DND-41 (cell line): ENCODE results near the gene APOLD1.

Source experiments
- ATAC-seq: fragments of 200-7000 bp; cut with Tn5 transposase; 3 replicates; pipeline ENCODE4 v1.9.1; 2021; ENCODE audit warnings: low read depth; ENCODE audit not compliant: insufficient read depth
- DNase-seq: peaks from one replicate; pipeline ENCODE4 v3.0.0-alpha.2; 2020
- H2AFZ ChIP-seq: 2 replicates; pipeline ENCODE4 v1.6.0; 2012; ENCODE audit warnings: low read depth, low read length
- H3K27ac ChIP-seq: 2 replicates; pipeline ENCODE4 v1.5.1; 2012; ENCODE audit warnings: low read length, inconsistent platforms
- H3K27me3 ChIP-seq: fragments of 200-600 bp; sonication (generic); 2 replicates; pipeline ENCODE4 v1.6.0; 2012; ENCODE audit warnings: low read length, mild to moderate bottlenecking, inconsistent platforms; ENCODE audit not compliant: insufficient read depth, poor library complexity
- H3K36me3 ChIP-seq: 2 replicates; pipeline ENCODE4 v1.5.1; 2012; ENCODE audit warnings: low read length, inconsistent platforms; ENCODE audit not compliant: insufficient read depth
- H3K4me1 ChIP-seq: 2 replicates; pipeline ENCODE4 v1.5.1; 2012; ENCODE audit warnings: mild to moderate bottlenecking, low read length; ENCODE audit not compliant: insufficient read depth
- H3K4me2 ChIP-seq: 2 replicates; pipeline ENCODE4 v1.6.0; 2012; ENCODE audit warnings: mild to moderate bottlenecking, moderate library complexity, low read length, inconsistent platforms; ENCODE audit not compliant: insufficient read depth
- H3K4me3 ChIP-seq, 2 experiments: fragments of 200-600 bp in 1 of 2; shearing (Covaris generic) in 1 of 2; 2 replicates each; pipeline ENCODE4 v1.5.1; 2012 to 2016; ENCODE audit warnings: inconsistent platforms in 2 of 2, low read length in 2 of 2, mild to moderate bottlenecking in 2 of 2, low read depth in 1 of 2, moderate library complexity in 1 of 2
- H3K79me2 ChIP-seq: 2 replicates; pipeline ENCODE4 v1.6.0; 2012; ENCODE audit warnings: low read length, inconsistent platforms; ENCODE audit not compliant: insufficient read depth
- H3K9ac ChIP-seq: 2 replicates; pipeline ENCODE4 v1.6.0; 2012; ENCODE audit warnings: low read depth, mild to moderate bottlenecking, inconsistent platforms, low read length, moderate library complexity
- H3K9me3 ChIP-seq: 2 replicates; pipeline ENCODE4 v1.5.1; 2012; ENCODE audit warnings: low read length, moderate library complexity, mild to moderate bottlenecking, inconsistent platforms; ENCODE audit not compliant: insufficient read depth, severe bottlenecking
- H4K20me1 ChIP-seq: 2 replicates; pipeline ENCODE4 v1.6.0; 2012; ENCODE audit warnings: low read length; ENCODE audit not compliant: insufficient read depth
- CTCF ChIP-seq: IDR thresholded peaks from 2 replicates; pipeline ENCODE4 v1.5.1; 2012; ENCODE audit warnings: borderline replicate concordance, low read length, moderate library complexity, mild to moderate bottlenecking; ENCODE audit not compliant: poor library complexity, severe bottlenecking; ENCODE audit errors: extremely low read depth
- EZH2 ChIP-seq: IDR thresholded peaks from 3 replicates; pipeline ENCODE4 v1.6.1; 2012; ENCODE audit warnings: borderline replicate concordance, low read depth, mild to moderate bottlenecking, moderate library complexity, low read length, inconsistent platforms; ENCODE audit not compliant: severe bottlenecking

The APOLD1 gene

GRCh38 chr12:12821975-12822374 is 36.5 kb downstream of the APOLD1 start:
- no peak for TF ChIP-seq CTCF
- no peak for TF ChIP-seq EZH2
- Histone ChIP-seq H3K9me3 (no peaks in the 10 kb centered on the region), H3K4me1 (no peaks in the 10 kb centered on the region), H3K9ac (no peak overlapping the region), H3K79me2 (peaks cover 34% of the 10 kb centered on the region), H3K27me3 (no peaks in the 10 kb centered on the region), H4K20me1 (peaks cover 17% of the 10 kb centered on the region; the same call in 1 of the 2 replicates), H3K4me2 (no peak overlapping the region), H3K27ac (no peak overlapping the region), H3K36me3 (peaks cover 96% of the 10 kb centered on the region), H3K4me3 (no peak overlapping the region), H2AFZ (no peak overlapping the region)
- no peak for ATAC-seq
- no peak for DNase-seq

GRCh38 chr12:12822886-12823285 is 37.4 kb downstream of the APOLD1 start:
- Histone ChIP-seq H3K4me2 (no peak overlapping the region), H3K36me3 (peaks cover 95% of the 10 kb centered on the region), H3K4me3 (no peak overlapping the region), H2AFZ (no peak overlapping the region), H3K4me1 (no peaks in the 10 kb centered on the region), H3K79me2 (peaks cover 25% of the 10 kb centered on the region), H3K9ac (no peak overlapping the region), H3K27me3 (no peaks in the 10 kb centered on the region), H4K20me1 (peaks cover 17% of the 10 kb centered on the region; the same call in 1 of the 2 replicates), H3K27ac (no peak overlapping the region), H3K9me3 (no peaks in the 10 kb centered on the region)
- no peak for TF ChIP-seq CTCF
- TF ChIP-seq EZH2, result no peak
- DNase-seq (no peak), ATAC-seq (no peak)

GRCh38 chr12:12823300-12823699 is 37.8 kb downstream of the APOLD1 start:
- peaks cover 98% of the 10 kb centered on the region for H3K36me3 ChIP-seq
- H3K79me2 ChIP-seq, result peaks cover 23% of the 10 kb centered on the region
- peaks cover 17% of the 10 kb centered on the region; the same call in 1 of the 2 replicates for H4K20me1 ChIP-seq
- no peaks in the 10 kb centered on the region for H3K27me3 ChIP-seq
- H3K4me3 ChIP-seq, result no peak overlapping the region
- no peak overlapping the region for H3K4me2 ChIP-seq
- H3K4me1 ChIP-seq, result no peaks in the 10 kb centered on the region
- no peak for DNase-seq
- no peak overlapping the region for H3K9ac ChIP-seq
- no peaks in the 10 kb centered on the region for H3K9me3 ChIP-seq
- no peak for ATAC-seq
- TF ChIP-seq EZH2 (no peak), CTCF (no peak)
- H2AFZ ChIP-seq, result no peak overlapping the region
- H3K27ac ChIP-seq, result no peak overlapping the region

GRCh38 chr12:12823811-12824210 is 38.4 kb downstream of the APOLD1 start:
- no peak for DNase-seq
- peaks cover 98% of the 10 kb centered on the region for H3K36me3 ChIP-seq
- H3K4me1 ChIP-seq, result no peaks in the 10 kb centered on the region
- H3K79me2 ChIP-seq, result peaks cover 18% of the 10 kb centered on the region
- peaks cover 14% of the 10 kb centered on the region; the same call in 1 of the 2 replicates for H4K20me1 ChIP-seq
- ATAC-seq, result no peak
- no peak overlapping the region for H3K9ac ChIP-seq
- H3K4me2 ChIP-seq, result no peak overlapping the region
- no peak for TF ChIP-seq CTCF
- TF ChIP-seq EZH2, result no peak
- no peak overlapping the region for H2AFZ ChIP-seq
- H3K4me3 ChIP-seq, result no peak overlapping the region
- H3K9me3 ChIP-seq, result no peaks in the 10 kb centered on the region
- H3K27ac ChIP-seq, result no peak overlapping the region
- no peaks in the 10 kb centered on the region for H3K27me3 ChIP-seq
